Transverse colon (tissue), 4 donors: ENCODE data around the gene CBS. TPM values are rescaled to one million over a fixed set of nuclear protein-coding genes. Genes with fewer than 3 reads are reported as not detected.
"Not testable (repeated sequence)": the region's sequence is repeated elsewhere in the genome, so short reads cannot be mapped to it uniquely, and the experiment has no call there.

ENCODE experiments used
- DNase-seq: peaks from one replicate; pipeline ENCODE4 v3.0.0-alpha.2; 2019
- H3K27ac ChIP-seq, 4 donors: fragments of 200-600 bp; sonication (generic); 2 replicates each; pipeline ENCODE4 v1.5.1; 2016 to 2018; ENCODE audit warnings: inconsistent platforms in 4 of 4
- H3K27me3 ChIP-seq: fragments of 200-600 bp; sonication (generic); 2 replicates; pipeline ENCODE4 v1.5.1; 2017; ENCODE audit warnings: inconsistent platforms
- H3K36me3 ChIP-seq, 4 donors: fragments of 200-600 bp; sonication (generic); 2 replicates each; pipeline ENCODE4 v1.5.1; 2017 to 2019; ENCODE audit warnings: inconsistent platforms in 4 of 4
- H3K4me1 ChIP-seq, 4 donors: fragments of 200-600 bp; sonication (generic); 2 replicates each; pipeline ENCODE4 v1.5.1; 2017 to 2020; ENCODE audit warnings: inconsistent platforms in 4 of 4
- H3K4me3 ChIP-seq, 4 donors: fragments of 200-600 bp; sonication (generic); 1 replicate in 1 of 4; 2 replicates in 3 of 4; pipeline versions ENCODE4 v1.5.1 to v1.6.1; 2017 to 2019; ENCODE audit warnings: inconsistent platforms in 4 of 4
- H3K9me3 ChIP-seq, 2 donors: fragments of 200-600 bp; sonication (generic); 2 replicates each; pipeline ENCODE4 v1.5.1; 2017 to 2019; ENCODE audit warnings: inconsistent platforms in 2 of 2
- CTCF ChIP-seq, 5 experiments: fragments of 200-600 bp in 3 of 5; fragments of 450-650 bp in 2 of 5; sonication (generic) in 3 of 5; IDR thresholded peaks; 1 replicate in 2 of 5; 2 replicates in 3 of 5; pipeline ENCODE4 v1.5.1; 2016 to 2017; ENCODE audit warnings: antibody characterized with exemption in 5 of 5, inconsistent platforms in 3 of 5, mild to moderate bottlenecking in 2 of 5, moderate library complexity in 1 of 5
- EP300 ChIP-seq: sonication (generic); formaldehyde crosslinking; IDR thresholded peaks from one replicate; pipeline ENCODE4 v1.6.1; 2017; ENCODE audit warnings: antibody characterized with exemption, low read depth
- POLR2A ChIP-seq: fragments of 450-650 bp; IDR thresholded peaks from one replicate; pipeline ENCODE4 v1.6.1; 2016; ENCODE audit warnings: antibody characterized with exemption, mild to moderate bottlenecking, moderate library complexity
- POLR2AphosphoS5 ChIP-seq, 3 donors: sonication (generic); formaldehyde crosslinking; IDR thresholded peaks; one replicate each; pipeline ENCODE4 v1.6.1; 2016; ENCODE audit warnings: antibody characterized with exemption in 3 of 3
- WGBS, 2 donors: methylation state at CpG; one replicate each; pipeline ENCODE4 v1.1.5; 2018; ENCODE audit warnings: low coverage in 1 of 2; 5-methylcytosine and 5-hydroxymethylcytosine counted together
- in situ Hi-C, 4 donors: fragments of 200-750 bp; cut with MboI; loops; one replicate each; pipeline versions ENCODE4 v1.15.0 to v1.15.1; 2017; ENCODE audit warnings: low sequenced_read_pairs in 3 of 4, low pct_ligation_motif_present in 1 of 4, low pct_unique_long_range_greater_than_20kb in 1 of 4
- intact Hi-C: fragments of 100-400 bp; cut with DNase I; formaldehyde crosslinking; loops from one replicate; pipeline ENCODE4 v1.15.1; 2023; ENCODE audit warnings: low total_unique reads
- total RNA-seq, 4 donors: library from RNA; depleted of rRNA; stranded (reverse); fragments of >200 nt; gene quantifications; one replicate each; pipeline ENCODE4 v1.1.0, GENCODE V29; 2016

Gene CBS
- total RNA-seq, 4 donors from 2014 or later = 0.40 to 24.3 (median 9.4) TPM

GRCh38 chr21:43015906-43016540 lies 59.6 kb downstream of the CBS start:
- H3K4me1 ChIP-seq = no peaks in the 10 kb centered on the region
- 77 to 85% methylated on average over 4 to 11 of the region's 13 CpGs for WGBS, 2 donors
- in situ Hi-C loops (no loop called here), intact Hi-C loops (no loop called here)
- no peaks in the 10 kb centered on the region for H3K9me3 ChIP-seq
- H3K4me3 ChIP-seq = no peak overlapping the region
- peaks cover 0 to 28% (median 13%) of the 10 kb centered on the region in 4 donors for H3K36me3 ChIP-seq
- no peak for DNase-seq
- no peak for TF ChIP-seq POLR2AphosphoS5 (IDR thresholded peaks at IDR 0.05)
- no peaks in the 10 kb centered on the region for H3K27me3 ChIP-seq
- H3K27ac ChIP-seq = no peak overlapping the region

GRCh38 chr21:43012596-43012995 lies 63.0 kb downstream of the CBS start:
- intact Hi-C loops = no loop called here
- no peak for TF ChIP-seq CTCF (IDR thresholded peaks at IDR 0.05)
- TF ChIP-seq POLR2AphosphoS5 (IDR thresholded peaks at IDR 0.05) = no peak
- no peak for TF ChIP-seq EP300
- no peak for TF ChIP-seq POLR2A
- Histone ChIP-seq H3K36me3 (peaks cover 0 to 31% (median 12%) of the 10 kb centered on the region in 4 donors), H3K4me3 (no peak overlapping the region), H3K9me3 (no peaks in the 10 kb centered on the region), H3K27me3 (no peaks in the 10 kb centered on the region), H3K4me1 (no peaks in the 10 kb centered on the region), H3K27ac (no peak overlapping the region)
- 91% methylated on average over 6 of the region's 6 CpGs; no CpG with 5 or more reads in 1 of the 2 donors for WGBS, 2 donors
- no peak for DNase-seq
- in situ Hi-C loops = no loop called here

- H3K27ac ChIP-seq = peak overlapping the region in 3 of 4 donors; percentile 6 to 51 (median 24)
- peaks cover 0 to 4% (median 0%) of the 10 kb centered on the region in 4 donors for H3K36me3 ChIP-seq
- no peak overlapping the region for H3K4me3 ChIP-seq
- H3K27me3 ChIP-seq = no peaks in the 10 kb centered on the region
- intact Hi-C loops = no loop called here
- H3K4me1 ChIP-seq = peaks cover 0 to 8% (median 2%) of the 10 kb centered on the region in 4 donors
- H3K9me3 ChIP-seq = no peaks in the 10 kb centered on the region
- DNase-seq = no peak
- TF ChIP-seq POLR2AphosphoS5 (IDR thresholded peaks at IDR 0.05) = no peak
- TF ChIP-seq CTCF (IDR thresholded peaks at IDR 0.05) = no peak
- no peak for TF ChIP-seq EP300
- TF ChIP-seq POLR2A = no peak
- in situ Hi-C loops = no loop called here
- 27 to 54% methylated on average over 4 of the region's 4 CpGs for WGBS, 2 donors
Measured at GRCh38 chr21:43006874-43007208, 68.8 kb downstream of the CBS start.

- H3K27ac ChIP-seq = peak overlapping the region in 3 of 4 donors; percentile 6 to 51 (median 24)
- H3K27me3 ChIP-seq, intact Hi-C loops, H3K9me3 ChIP-seq, H3K4me3 ChIP-seq, in situ Hi-C loops, H3K36me3 ChIP-seq, H3K4me1 ChIP-seq: not testable (repeated sequence)
- 67 to 72% methylated on average over 5 to 13 of the region's 14 CpGs for WGBS, 2 donors
- DNase-seq = peak; percentile 14
Measured at GRCh38 chr21:43006051-43006873, 69.4 kb downstream of the CBS start.

- Histone ChIP-seq H3K27ac (no peak overlapping the region), H3K27me3 (no peaks in the 10 kb centered on the region), H3K36me3 (peaks cover 0 to 3% (median 0%) of the 10 kb centered on the region in 4 donors), H3K4me3 (no peak overlapping the region), H3K4me1 (peaks cover 0 to 11% (median 7%) of the 10 kb centered on the region in 4 donors), H3K9me3 (no peaks in the 10 kb centered on the region)
- 81 to 97% methylated on average over 4 to 9 of the region's 9 CpGs for WGBS, 2 donors
- no peak for DNase-seq
- in situ Hi-C loops (no loop called here), intact Hi-C loops (no loop called here)
- no peak for TF ChIP-seq POLR2AphosphoS5 (IDR thresholded peaks at IDR 0.05)
- no peak for TF ChIP-seq EP300
- TF ChIP-seq POLR2A = no peak
- TF ChIP-seq CTCF (IDR thresholded peaks at IDR 0.05) = no peak
Measured at GRCh38 chr21:43005635-43006034, 70.0 kb downstream of the CBS start.
